ENCODE data around the gene KRT74.

Gene KRT74

DNA sequence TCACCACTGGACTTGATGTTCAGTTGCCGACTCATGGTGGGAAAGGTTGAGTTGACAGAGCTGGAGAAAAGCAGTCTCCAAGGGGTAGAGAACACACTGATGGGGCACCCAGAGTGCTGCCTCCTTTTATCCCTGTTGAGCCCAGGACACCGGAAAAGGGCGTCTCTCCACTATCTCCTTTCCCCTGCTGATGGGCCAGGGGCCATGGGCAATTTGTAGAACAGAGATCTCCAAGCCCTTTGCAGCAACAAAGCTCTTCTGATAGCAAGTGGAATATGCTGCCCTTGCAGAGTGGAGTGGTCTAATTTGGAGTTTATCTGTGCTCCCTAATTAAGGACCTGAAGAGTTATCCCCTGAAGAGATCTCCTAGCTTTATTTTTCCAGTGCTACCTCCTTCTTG is at the start of gene KRT74:
Gene KRT74 (minus strand): TSS at position 101 of the 400 bp plus-strand sequence. CDS start 66 bp downstream, at position 35.
- DNase-seq (ENCODE audit: low read depth, low spot score), result no peak

DNA sequence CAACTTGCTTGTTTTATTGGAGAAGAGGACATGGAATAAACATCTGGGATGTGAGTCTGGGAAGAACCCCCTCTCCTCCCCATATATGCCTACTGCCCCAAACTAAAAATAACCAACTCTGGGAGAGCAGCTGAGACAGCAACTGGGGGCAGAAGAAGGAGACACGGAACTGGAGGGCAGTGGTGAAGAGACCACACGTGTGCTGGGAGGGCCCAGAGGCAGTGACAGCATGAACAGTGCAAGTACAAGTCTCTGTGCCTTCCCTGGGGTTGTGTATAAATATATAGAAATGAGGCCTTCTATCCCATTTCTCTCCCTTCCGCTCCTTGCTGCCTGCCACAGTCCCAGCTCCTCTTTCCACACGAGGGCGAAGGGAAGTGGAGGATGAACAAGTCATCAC is 48.7 kb upstream of the KRT74 start:
- DNase-seq (ENCODE audit: low read depth, low spot score), result no peak

DNA sequence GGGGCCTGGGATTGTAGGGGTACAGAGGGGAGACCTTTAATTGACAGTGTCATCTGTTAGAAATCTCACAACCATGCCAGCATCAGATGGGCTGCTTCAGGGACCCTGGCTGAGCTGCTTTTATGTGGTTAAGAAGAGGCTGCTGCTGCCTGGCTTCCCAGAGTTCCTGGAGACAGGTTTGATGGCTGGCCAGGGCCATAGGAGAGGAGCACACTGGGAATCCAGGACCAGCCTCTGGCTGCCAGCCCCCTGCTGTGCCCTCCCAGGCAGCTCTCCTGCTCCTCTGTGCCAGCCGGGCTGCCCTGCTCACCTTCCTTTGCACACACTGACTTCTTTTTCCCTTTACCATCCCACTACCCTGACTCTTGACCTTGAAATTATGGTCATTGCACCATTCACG is 45.2 kb upstream of the KRT74 start:
- no peak for DNase-seq (ENCODE audit: low read depth, low spot score)

DNA sequence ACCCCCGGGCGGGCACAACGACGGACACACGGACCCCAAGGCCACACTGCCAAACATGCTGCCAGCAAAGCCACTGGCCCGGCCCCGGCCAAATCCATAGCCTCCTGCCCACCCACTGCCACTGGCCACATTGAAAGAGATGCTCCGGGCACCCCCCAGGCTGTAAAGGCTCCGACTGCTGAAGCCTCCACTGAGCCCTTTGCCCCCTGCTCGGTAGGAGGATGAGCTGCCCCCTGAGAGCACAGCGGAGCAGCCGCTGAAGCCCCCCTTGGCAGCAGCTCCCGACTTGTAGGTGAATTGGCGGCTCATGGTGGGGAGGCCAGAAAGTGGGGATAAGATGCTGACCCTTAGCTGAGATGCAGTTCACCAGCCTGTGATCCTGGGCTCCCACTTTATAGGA is 44.6 kb upstream of the KRT74 start, which contains the start of gene KRT73:
Gene KRT73 (minus strand): TSS at position 344 of the 400 bp plus-strand sequence. CDS start 35 bp downstream, at position 309.
- no peak for DNase-seq (ENCODE audit: low read depth, low spot score)

DNA sequence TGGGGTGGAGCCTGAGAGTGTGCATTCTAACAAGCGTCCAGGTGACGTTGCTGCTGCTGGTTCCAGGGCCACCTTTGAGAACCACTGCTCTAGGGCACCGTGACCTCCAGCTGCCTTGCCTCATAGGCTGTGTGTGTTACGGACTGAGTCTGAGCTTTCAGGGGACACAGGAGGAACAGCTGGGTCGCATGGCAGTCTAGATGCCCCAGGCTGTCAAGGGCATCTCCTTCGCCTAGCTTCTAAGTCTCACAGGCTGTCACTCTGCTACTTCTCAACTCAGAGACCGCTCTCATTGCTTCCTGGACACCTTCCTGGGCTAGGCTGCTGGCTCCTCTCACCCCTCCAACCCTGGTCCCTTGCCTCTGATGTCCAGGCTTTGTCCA is 43.8 kb upstream of the KRT74 start:
- no peak for DNase-seq (ENCODE audit: low read depth, low spot score)

DNA sequence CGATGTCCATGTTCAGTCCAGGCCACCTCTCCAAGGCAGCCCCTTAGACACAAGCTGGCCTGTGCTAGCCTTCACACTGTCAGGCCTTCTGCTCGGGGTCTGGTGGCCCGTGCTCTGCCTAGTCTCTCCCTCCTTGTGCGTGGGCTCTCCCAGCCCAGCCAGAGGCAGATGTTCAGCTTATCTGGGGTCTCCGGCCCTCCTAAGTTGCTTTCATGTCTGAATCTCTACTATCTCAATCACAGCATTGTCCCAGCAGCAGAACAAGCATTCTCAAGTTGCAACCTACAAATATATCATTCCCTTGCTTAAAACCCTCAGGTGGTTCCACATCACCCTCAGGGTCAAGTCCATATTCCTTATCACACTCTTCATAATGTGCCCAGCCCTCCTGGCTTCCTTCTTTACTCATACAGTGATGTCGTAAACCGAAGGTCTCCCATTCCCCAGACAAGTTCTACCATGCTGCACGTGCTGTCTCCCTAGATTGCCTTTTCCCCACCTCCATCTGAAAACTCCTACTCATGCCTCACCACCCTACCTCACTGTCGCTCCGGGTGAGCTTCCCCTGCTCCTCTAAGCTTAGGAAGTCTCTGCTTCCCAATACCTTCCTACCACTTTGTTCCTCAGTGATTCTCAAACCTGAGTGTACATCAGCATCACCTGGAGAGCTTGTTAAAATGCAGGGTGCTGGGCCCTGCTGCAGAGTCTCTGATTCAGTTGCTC is 43.2 kb upstream of the KRT74 start:
- DNase-seq (ENCODE audit: low read depth, low spot score), result no peak

DNA sequence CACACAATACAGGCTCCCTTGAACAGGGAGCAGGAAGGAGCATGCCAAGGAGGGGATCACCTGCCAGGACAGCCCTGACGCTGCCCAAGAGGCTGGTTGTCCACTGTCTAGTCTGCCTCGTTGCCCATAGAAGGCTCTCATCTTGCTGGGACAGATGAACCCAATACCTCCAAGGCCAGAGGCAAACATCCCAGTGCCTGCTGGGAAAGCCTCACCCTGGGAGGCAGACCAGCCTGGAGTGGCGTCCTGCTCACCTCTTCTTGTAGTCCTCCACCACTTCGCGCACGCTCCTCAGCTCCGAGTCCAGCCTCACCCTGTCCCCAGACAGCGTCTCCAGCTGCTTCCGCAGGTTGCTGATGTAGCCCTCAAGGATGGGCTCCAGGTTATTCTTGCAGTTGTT is 42.3 kb upstream of the KRT74 start:
- DNase-seq (ENCODE audit: low read depth, low spot score), result no peak

DNA sequence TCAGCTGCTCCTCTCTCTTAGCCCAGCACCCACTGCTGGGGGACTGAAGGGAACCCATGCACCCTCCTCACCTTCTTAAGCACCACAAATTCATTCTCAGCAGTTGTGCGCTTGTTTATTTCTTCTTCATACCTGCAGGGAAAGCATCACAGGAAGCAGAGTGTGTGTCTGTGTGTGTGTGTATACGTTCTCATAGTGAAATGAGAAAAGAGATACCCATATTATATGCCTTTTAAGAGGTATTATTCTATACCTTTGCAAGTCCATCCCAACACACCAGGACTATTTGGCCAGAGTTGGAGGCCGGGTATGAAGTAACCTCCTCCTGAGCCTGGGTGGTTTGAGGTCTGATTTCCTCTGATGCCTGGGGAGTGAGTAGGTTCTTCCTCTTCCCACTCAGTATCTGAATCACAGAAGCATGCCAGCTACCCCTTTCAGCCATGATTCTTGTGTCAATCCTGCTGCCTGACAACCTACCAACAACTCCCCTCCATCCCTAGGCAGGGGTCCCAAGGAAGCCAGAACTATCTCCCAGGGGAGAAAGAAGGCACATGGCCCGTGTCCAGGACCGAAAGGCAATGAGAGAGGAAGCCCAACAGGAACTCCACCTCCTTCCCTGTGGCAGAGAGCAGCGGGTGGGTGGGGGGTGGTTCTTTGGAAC is 41.7 kb upstream of the KRT74 start:
- no peak for DNase-seq (ENCODE audit: low read depth, low spot score)

DNA sequence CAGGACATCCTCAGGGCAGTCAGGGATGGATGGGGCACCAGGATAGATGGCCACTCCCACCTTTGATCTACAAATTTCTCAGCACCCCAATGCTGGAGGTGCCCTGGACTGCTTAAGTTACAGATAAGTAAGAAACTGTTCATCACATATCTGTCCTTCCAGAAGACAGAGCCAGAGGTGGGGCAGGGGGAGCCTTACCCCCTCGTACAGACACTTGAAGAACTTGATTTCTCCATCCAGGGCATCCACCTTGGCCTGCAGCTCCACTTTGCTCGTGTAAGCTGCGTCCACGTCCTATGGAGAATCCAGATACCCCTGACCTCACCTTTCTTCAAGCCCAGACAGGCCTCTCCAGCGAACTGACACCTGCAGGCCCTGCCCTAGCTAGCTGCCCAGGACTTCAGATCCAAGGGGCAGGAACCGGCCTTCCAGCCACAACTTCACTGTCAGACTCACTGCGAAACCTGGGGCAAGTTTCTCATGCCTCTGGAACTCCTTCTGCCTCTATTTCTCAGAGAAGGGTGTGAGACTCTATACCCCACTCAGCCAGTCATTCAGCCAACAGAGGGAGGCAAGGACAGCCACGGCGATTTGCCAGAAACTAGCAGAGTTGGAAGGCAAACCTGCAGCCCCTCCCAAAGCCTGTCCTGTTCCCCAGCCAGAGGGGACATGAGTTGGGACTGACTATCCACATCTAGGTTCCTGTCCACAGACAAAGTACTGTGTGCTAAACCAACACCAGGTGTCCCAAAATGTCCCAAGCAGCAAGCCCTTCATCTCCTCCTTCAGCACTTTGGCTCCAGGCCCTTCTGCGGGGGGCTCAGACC is 41.0 kb upstream of the KRT74 start:
- DNase-seq (ENCODE audit: low read depth, low spot score), result no peak

DNA sequence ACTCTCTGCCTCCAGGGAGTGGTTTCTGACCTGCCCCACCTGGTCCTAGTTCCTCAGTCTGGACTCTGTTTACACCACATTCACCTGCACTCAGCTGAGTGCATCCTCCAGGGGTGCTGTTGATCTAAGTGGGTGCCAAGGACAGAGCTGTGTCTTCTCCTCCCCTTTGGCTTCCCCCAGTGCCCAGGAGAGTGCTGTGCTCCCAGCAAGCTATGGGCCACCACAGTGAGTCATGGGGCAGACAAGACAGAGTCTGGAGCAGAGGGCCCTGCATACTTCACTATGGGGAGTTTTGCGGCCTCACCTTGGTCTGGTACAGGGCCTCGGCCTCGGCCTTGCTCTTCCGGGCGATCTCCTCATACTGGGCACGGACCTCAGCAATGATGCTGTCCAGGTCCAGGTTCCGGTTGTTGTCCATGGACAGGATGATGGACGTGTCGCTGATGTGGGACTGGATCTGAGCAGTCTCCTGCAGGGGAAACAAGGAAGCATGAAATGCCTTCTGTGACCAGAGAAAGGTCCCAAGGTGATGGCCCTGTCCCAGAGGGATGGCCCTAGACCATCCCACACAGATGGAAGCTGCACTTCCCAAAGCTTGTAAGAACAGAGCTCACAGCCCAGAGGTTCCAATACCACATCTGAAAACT is 39.9 kb upstream of the KRT74 start:
- DNase-seq (ENCODE audit: low read depth, low spot score), result no peak

DNA sequence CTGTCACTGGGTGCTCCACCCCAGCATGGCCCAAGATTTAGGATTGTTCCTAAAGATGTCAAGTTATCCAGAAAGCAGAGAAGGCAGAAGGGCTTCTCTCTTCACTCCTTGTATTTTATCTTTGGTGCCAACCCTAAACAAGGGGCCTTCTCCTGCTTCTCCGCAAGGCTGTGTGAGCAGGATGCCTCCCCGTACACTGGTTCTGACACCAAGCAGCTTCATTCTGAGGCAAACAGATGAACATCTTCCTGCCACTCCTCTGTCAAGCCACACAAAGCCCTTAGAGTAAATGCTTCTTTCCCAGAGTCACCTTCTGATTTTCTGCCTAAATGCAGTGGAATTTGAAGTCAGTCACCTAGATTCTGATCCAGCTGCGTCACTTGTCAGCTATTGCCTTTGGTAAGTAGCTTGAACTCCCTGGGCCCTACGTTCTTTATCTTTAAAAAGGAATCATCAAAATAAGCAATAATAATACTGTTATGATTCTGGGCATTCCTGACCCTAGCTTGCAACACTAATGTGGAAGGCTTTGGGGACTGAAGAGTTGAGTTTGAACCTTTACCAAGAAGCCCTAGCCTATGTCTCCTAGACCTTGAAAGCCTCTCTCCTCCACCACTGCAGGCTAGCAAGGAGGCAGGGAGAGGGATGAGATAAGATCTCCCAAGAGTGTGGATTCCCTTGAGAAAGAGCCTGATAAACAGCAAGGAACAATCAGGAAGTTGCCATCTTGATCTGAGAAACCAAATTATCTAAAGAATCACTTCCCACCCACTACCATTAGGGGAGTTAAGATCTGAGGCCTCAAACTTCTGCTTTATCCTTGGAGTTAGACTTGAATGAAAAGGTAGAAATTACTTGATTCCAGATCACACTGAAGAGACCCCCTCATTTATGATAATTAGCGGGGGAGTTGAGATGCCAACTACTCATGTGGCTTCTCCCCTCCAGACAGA is 39.1 kb upstream of the KRT74 start:
- no peak for DNase-seq (ENCODE audit: low read depth, low spot score)

DNA sequence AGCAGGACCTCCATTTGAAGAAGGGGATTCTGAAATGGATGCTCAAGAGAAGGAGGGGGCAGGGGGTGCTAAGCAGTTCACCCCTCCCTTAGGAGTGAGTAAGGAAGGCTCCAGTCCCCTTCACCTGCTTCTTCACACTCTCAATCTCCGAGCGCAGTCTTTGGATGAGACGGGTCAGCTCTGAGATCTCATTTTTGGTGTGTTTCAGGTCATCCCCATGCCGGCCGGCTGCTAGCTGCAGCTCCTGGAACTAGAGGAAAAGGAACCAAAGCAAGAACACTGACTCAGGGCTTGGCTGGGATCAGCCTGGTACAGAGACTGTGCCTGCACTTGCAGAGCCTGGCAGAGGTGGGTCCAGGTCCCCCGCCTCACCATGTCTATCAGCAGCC is 37.4 kb upstream of the KRT74 start:
- DNase-seq (ENCODE audit: low read depth, low spot score), result no peak

DNA sequence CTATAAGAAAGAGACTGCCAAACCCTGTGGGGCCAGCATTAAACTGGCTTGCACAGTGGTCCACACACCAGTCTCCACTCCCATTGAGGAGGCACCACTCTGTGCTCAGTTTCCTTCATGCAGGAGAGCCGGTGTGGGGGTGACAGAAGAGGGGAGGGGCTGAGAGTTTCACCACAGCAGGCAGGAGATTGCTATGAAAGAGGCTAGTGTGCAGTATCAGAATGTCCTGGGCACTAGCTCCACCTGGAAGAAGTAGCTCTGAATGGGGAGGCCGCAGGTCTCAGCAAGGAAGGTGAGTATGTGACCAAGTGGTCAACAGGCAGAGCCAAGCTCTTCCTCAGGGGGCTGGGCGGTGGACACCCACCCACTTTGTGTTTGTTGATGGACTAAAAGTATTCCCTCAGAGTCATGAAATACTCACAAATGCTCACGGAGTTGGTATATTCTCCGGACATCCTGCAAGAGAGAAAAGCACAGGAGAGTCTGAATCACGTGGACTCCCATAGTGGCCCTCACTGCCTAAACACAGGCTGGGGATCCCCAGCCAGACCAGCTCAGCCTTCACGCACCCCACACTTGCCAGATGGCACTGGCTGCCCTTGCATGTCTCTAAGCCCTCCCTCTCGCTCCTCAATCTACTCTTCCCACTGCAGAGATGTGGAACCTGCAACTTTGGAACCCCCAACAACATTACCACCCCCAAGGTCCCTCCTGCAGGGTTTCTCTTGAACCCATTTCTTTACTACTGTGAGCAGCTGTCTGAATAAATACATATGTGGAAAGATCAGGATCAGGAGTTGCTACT is 35.4 kb upstream of the KRT74 start:
- DNase-seq (ENCODE audit: low read depth, low spot score), result no peak

DNA sequence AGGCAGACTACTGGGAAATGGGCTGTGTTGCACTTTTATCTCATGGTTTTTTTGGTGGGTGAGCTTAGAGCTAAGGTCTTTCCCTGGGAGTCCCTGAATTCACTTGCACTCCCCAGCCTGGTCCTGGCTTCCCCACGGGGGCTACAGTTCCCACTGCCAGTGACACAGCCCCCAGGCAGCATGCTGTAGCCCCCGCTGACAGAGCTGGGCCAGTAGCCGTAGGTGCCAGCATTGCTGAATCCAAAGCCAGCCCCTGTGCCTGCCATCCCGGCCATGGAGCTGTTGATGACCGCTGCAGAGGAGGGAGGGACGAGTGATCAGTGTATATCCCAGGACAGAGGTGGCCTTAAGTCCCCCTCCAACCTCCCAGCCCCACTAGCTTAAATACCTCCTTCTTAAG is 34.5 kb upstream of the KRT74 start:
- DNase-seq (ENCODE audit: low read depth, low spot score), result no peak

DNA sequence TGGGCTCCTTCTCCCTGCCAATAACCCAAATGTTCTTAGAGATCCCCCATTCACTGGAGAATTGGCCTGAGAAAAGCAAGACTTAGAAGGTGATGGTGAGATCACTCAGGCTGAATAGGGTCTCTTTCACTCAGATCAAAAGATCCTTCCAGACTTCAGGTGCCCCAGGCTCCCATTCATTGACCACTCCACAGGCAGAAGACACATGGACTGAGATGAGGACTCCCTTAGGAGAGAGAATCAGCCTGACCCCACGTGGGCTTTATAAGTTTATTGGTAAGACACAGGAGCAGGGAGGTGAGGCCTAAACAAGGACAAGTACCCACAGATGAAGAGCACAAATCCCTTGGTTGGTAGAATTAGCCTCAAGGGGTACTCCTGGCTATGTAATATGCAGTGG is 33.7 kb upstream of the KRT74 start:
- no peak for DNase-seq (ENCODE audit: low read depth, low spot score)

DNA sequence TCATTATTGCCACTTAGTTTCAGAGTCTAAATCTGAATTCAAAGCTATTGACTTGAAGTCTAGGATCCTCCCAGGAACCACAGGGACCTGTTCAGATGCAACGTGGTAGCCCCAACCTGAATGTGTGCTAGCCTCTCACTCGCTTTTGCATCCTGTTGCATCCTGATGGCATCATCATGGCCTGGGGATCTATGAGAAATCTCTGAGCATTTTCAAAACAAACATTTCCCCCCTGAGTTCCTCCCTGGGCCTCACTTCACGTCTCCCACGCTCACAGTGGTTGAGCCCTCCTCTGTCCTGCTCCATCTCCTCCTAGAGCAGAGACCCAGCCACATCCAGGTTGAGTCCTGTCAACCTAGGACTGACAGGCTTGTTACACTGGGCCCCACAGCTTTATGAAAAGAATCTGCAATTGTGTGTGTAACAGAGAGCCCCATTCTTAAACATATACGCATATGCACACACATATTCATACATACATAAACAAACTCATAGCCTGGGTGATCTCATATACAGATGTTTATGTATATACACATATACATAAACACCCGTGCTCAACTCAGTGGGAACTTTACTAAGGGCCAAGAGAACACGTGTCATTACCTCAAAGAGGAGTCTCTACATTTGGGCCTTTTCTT is 33.1 kb upstream of the KRT74 start:
- no peak for DNase-seq (ENCODE audit: low read depth, low spot score)

DNA sequence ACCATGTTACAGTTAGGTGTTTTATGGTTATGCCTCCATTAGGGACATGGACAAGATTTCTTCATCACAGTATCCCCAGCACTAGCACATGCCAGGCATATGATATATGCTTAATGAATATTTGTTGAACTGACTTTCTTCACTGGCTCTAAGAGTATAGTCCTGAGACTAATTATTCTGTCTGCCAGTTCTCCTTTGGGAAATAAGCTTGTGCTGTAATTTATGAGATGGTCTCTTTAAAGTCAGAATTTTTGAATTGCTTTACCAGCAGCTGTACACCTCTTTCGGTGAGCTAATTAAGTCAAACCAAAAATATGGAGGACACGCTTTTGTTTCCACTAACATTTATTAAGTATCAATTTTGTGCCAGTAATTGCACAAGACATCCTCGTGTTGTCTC is 32.5 kb upstream of the KRT74 start:
- DNase-seq (ENCODE audit: low read depth, low spot score), result no peak

DNA sequence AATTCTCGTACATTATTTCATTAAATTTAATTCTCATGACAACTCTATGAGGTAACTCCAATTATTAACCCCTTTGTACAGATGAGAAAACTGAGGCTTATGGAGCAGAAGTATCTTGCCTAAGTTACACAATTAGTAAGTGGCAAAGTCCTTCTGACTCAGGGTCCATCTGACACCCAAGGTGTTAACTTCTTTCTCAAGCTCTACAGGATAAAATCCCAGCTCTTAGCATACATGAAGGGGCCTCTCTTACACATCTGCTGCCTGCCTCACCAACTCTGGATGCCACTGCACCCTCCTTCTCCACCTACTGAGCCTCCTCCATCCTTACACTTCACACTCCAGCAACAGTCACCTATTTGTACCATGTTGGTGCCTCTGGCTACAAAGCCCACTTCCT is 31.9 kb upstream of the KRT74 start:
- no peak for DNase-seq (ENCODE audit: low read depth, low spot score)

DNA sequence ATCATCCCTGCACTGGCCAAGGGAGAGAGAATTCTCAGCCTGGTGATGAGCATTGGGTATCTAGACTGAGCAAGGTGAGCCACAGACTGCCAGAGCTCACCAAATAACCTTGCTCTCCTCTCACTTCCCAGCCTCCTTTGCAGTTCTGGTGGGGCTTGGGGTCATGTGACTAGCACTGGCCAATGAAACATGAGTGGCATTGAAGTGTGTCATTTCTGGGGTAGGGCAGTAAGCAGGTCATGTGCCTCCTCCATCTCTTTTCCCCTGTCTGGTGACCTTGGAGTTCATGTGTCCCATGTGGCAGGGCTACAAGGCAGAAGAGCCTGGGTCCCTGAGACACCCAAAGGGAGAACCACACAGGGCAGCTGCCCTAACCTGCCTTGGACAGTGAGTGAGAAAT is 31.2 kb upstream of the KRT74 start:
- no peak for DNase-seq (ENCODE audit: low read depth, low spot score)

DNA sequence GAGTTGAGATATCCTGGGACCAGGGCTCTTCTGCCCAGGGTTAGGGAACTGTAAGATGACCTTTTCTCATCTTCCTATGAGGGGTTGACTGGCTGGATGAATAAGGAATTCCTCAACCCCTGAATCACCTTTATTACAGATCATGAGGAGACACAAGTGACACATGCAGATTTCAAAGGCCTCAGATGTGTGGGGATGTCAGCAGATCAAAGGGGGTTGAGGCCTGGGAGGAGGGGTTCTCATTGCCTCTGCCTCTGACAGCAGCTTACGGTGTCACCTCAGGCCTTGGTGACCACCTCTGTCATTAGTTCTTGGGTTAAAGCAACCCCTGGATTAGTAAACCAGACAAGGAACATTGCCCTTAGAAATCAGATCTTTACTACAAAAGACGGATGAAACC is 29.7 kb upstream of the KRT74 start:
- DNase-seq (ENCODE audit: low read depth, low spot score), result no peak
